ENCODE results near the gene PLEKHO2. TPM values are rescaled to one million over a fixed set of nuclear protein-coding genes. Genes with fewer than 3 reads are reported as not detected.
"Not testable (repeated sequence)": the region's sequence is repeated elsewhere in the genome, so short reads cannot be mapped to it uniquely, and the experiment has no call there.

The PLEKHO2 gene
- total RNA-seq, 1 experiment from 2014 or later, result 7.9 TPM

- no peaks in the 10 kb centered on the region for H3K9me2 ChIP-seq (ENCODE audit: insufficient read depth)
- no peaks in the 10 kb centered on the region for H3K79me2 ChIP-seq (ENCODE audit: low read depth)
- H3K36me3 ChIP-seq (ENCODE audit: low read depth), result no peaks in the 10 kb centered on the region
- no peak overlapping the region for H2AFZ ChIP-seq
- DNase-seq, result peak in 1 of 2 experiments; percentile 4
- H3K27ac ChIP-seq, result no peak overlapping the region
- no peak overlapping the region for H3K4me3 ChIP-seq
- no peaks in the 10 kb centered on the region for H3K27me3 ChIP-seq (ENCODE audit: insufficient read depth, low read depth)
- ChIA-PET CTCF (no interaction called here), POLR2A (ENCODE audit: unreplicated experiment) (interaction anchor here (0.7 kb wide), 1 partner anchor 46 kb away, joined by 4 read pairs; no protein-coding TSS in a partner anchor)
- H3F3A ChIP-seq (ENCODE audit: insufficient read depth, low read depth), result 0 out of 2 replicates have a peak, but pooled peaks cover 3% of the 10 kb centered on the region
- H4K20me1 ChIP-seq (ENCODE audit: insufficient read depth), result no peaks in the 10 kb centered on the region
- H3K4me2 ChIP-seq, result no peak overlapping the region
- no peaks in the 10 kb centered on the region for H3K9me3 ChIP-seq (ENCODE audit: insufficient read depth, low read depth)
- intact Hi-C loops (cut with micrococcal nuclease; ENCODE audit: unreplicated experiment), result no loop called here
- no TSS peak for BruUV-seq (replicated peaks)
- no peaks in the 10 kb centered on the region for H3K4me1 ChIP-seq (replicated peaks; ENCODE audit: insufficient read depth)
- no peak for TF ChIP-seq EZH2 (IDR thresholded peaks at IDR 0.05; ENCODE audit: low read depth)
- no peak for TF ChIP-seq CTCF (conservative IDR thresholded peaks at IDR 0.05)
These were observed 28.6 kb upstream of the PLEKHO2 start for GRCh38 chr15:64813075-64813474.

GRCh38 chr15:64814283-64814682, 27.4 kb upstream of the PLEKHO2 start:
- H3K4me3 ChIP-seq; H3K27ac ChIP-seq; H3K4me1 ChIP-seq (replicated peaks; ENCODE audit: insufficient read depth); H4K20me1 ChIP-seq (ENCODE audit: insufficient read depth); CTCF ChIA-PET; BruUV-seq (replicated peaks); H2AFZ ChIP-seq; intact Hi-C loops (cut with micrococcal nuclease; ENCODE audit: unreplicated experiment); DNase-seq; H3F3A ChIP-seq (ENCODE audit: insufficient read depth, low read depth); H3K36me3 ChIP-seq (ENCODE audit: low read depth); H3K27me3 ChIP-seq (ENCODE audit: insufficient read depth, low read depth); H3K4me2 ChIP-seq; H3K9me3 ChIP-seq (ENCODE audit: insufficient read depth, low read depth); H3K79me2 ChIP-seq (ENCODE audit: low read depth); H3K9me2 ChIP-seq (ENCODE audit: insufficient read depth): not testable (repeated sequence)
- POLR2A ChIA-PET (ENCODE audit: unreplicated experiment), result interaction anchor here (0.6 kb wide), 1 partner anchor 248 kb away, joined by 7 read pairs; no protein-coding TSS in a partner anchor

- H3K4me3 ChIP-seq; H3K27me3 ChIP-seq (ENCODE audit: insufficient read depth, low read depth); H3K4me1 ChIP-seq (replicated peaks; ENCODE audit: insufficient read depth); H3K9me2 ChIP-seq (ENCODE audit: insufficient read depth); H3K4me2 ChIP-seq; H3F3A ChIP-seq (ENCODE audit: insufficient read depth, low read depth); CTCF ChIA-PET; H3K9me3 ChIP-seq (ENCODE audit: insufficient read depth, low read depth); H3K79me2 ChIP-seq (ENCODE audit: low read depth); H3K36me3 ChIP-seq (ENCODE audit: low read depth); intact Hi-C loops (cut with micrococcal nuclease; ENCODE audit: unreplicated experiment); H2AFZ ChIP-seq; DNase-seq; BruUV-seq (replicated peaks); H4K20me1 ChIP-seq (ENCODE audit: insufficient read depth); H3K27ac ChIP-seq: not testable (repeated sequence)
- POLR2A ChIA-PET (ENCODE audit: unreplicated experiment), result interaction anchor here (0.7 kb wide), 1 partner anchor 41 kb away, joined by 4 read pairs; no protein-coding TSS in a partner anchor
These were observed 26.8 kb upstream of the PLEKHO2 start for GRCh38 chr15:64814965-64815364.

- no peaks in the 10 kb centered on the region for H3K9me2 ChIP-seq (ENCODE audit: insufficient read depth)
- intact Hi-C loops (cut with micrococcal nuclease; ENCODE audit: unreplicated experiment), result no loop called here
- H3K27me3 ChIP-seq (ENCODE audit: insufficient read depth, low read depth), result no peaks in the 10 kb centered on the region
- DNase-seq, result no peak
- TF ChIP-seq EZH2 (IDR thresholded peaks at IDR 0.05; ENCODE audit: low read depth) (no peak), CTCF (conservative IDR thresholded peaks at IDR 0.05) (no peak)
- H3K9me3 ChIP-seq (ENCODE audit: insufficient read depth, low read depth), result no peaks in the 10 kb centered on the region
- ChIA-PET CTCF (no interaction called here), POLR2A (ENCODE audit: unreplicated experiment) (interaction anchor here (0.7 kb wide), 1 partner anchor 105 kb away, joined by 3 read pairs; no protein-coding TSS in a partner anchor)
- 0 out of 2 replicates have a peak, but pooled peaks cover 3% of the 10 kb centered on the region for H3F3A ChIP-seq (ENCODE audit: insufficient read depth, low read depth)
- H3K27ac ChIP-seq, result no peak overlapping the region
- H3K4me3 ChIP-seq, result no peak overlapping the region
- H4K20me1 ChIP-seq (ENCODE audit: insufficient read depth), result no peaks in the 10 kb centered on the region
- H3K79me2 ChIP-seq (ENCODE audit: low read depth), result no peaks in the 10 kb centered on the region
- H3K4me2 ChIP-seq, result no peak overlapping the region
- no peaks in the 10 kb centered on the region for H3K36me3 ChIP-seq (ENCODE audit: low read depth)
- no peak overlapping the region for H2AFZ ChIP-seq
- no TSS peak for BruUV-seq (replicated peaks)
- H3K4me1 ChIP-seq (replicated peaks; ENCODE audit: insufficient read depth), result no peaks in the 10 kb centered on the region
These were observed 25.3 kb upstream of the PLEKHO2 start for GRCh38 chr15:64816452-64816851.

Data from PC-9 (cell line).